Smooth muscle cell (in vitro differentiated cells): Measurements from ENCODE around the gene AARS2. TPM values are rescaled to one million over a fixed set of nuclear protein-coding genes. Genes with fewer than 3 reads are reported as not detected.

Experiments
- DNase-seq: peaks from one replicate; lab custom pipeline; 2025; ENCODE audit not compliant: unreplicated experiment; lab: John Stamatoyannopoulos, UW
- H2AFZ ChIP-seq: fragments of 200-600 bp; sonication (generic); 2 replicates; pipeline ENCODE4 v1.6.0; 2016; ENCODE audit warnings: antibody characterized with exemption, low read depth, mild to moderate bottlenecking
- H3F3A ChIP-seq: fragments of 200-600 bp; sonication (generic); 2 replicates; pipeline ENCODE4 v1.6.0; 2017; ENCODE audit warnings: antibody characterized with exemption, low read depth
- H3K27ac ChIP-seq: fragments of 200-600 bp; sonication (generic); 2 replicates; pipeline ENCODE4 v1.5.1; 2016; ENCODE audit warnings: low read depth, mild to moderate bottlenecking
- H3K27me3 ChIP-seq: fragments of 200-600 bp; sonication (generic); 2 replicates; pipeline ENCODE4 v1.6.1; 2016; ENCODE audit warnings: low read depth, mild to moderate bottlenecking
- H3K36me3 ChIP-seq: fragments of 200-600 bp; sonication (generic); 2 replicates; pipeline ENCODE4 v1.5.1; 2016; ENCODE audit warnings: low read depth
- H3K4me1 ChIP-seq: fragments of 200-600 bp; sonication (generic); 2 replicates; pipeline ENCODE4 v1.5.1; 2016; ENCODE audit warnings: low read depth
- H3K4me2 ChIP-seq: fragments of 200-600 bp; sonication (generic); 2 replicates; pipeline ENCODE4 v1.6.0; 2016; ENCODE audit warnings: mild to moderate bottlenecking
- H3K4me3 ChIP-seq: fragments of 200-600 bp; sonication (generic); 2 replicates; pipeline ENCODE4 v1.5.1; 2016; ENCODE audit warnings: mild to moderate bottlenecking
- H3K79me2 ChIP-seq: fragments of 200-600 bp; sonication (generic); 2 replicates; pipeline ENCODE4 v1.6.0; 2016; ENCODE audit warnings: low read depth, mild to moderate bottlenecking
- H3K9ac ChIP-seq: fragments of 200-600 bp; sonication (generic); 2 replicates; pipeline ENCODE4 v1.6.0; 2016; ENCODE audit warnings: low read depth
- H3K9me3 ChIP-seq: fragments of 200-600 bp; sonication (generic); replicated peaks from 2 replicates; pipeline ENCODE4 v1.5.1; 2016; ENCODE audit warnings: low read depth
- H4K20me1 ChIP-seq: fragments of 200-600 bp; sonication (generic); 2 replicates; pipeline ENCODE4 v1.6.0; 2016; ENCODE audit warnings: low read depth
- CTCF ChIP-seq: fragments of 200-600 bp; sonication (generic); IDR thresholded peaks from 2 replicates; pipeline ENCODE4 v1.5.1; 2017; ENCODE audit warnings: borderline replicate concordance, mild to moderate bottlenecking, antibody characterized with exemption; ENCODE audit not compliant: insufficient read depth, poor library complexity, severe bottlenecking
- WGBS: methylation state at CpG from one replicate; pipeline ENCODE4 v1.1.7; 2016; ENCODE audit warnings: low lambda C conversion rate; 5-methylcytosine and 5-hydroxymethylcytosine counted together
- polyA plus RNA-seq: library from polyadenylated mRNA; unstranded; fragments of >200 nt; fragmentation: Nextera tagmentation; extraction: Ambion mirVana; gene quantifications from 2 replicates; pipeline ENCODE4 v1.2.1, GENCODE V29; 2016
- total RNA-seq: library from RNA; depleted of rRNA; stranded (reverse); fragments of >200 nt; gene quantifications from 2 replicates; pipeline ENCODE4 v1.2.3, GENCODE V29; 2014

AARS2 gene
- total and polyA plus RNA-seq, 2 experiments from 2014 or later, result 7.5 to 15.1 TPM

DNA sequence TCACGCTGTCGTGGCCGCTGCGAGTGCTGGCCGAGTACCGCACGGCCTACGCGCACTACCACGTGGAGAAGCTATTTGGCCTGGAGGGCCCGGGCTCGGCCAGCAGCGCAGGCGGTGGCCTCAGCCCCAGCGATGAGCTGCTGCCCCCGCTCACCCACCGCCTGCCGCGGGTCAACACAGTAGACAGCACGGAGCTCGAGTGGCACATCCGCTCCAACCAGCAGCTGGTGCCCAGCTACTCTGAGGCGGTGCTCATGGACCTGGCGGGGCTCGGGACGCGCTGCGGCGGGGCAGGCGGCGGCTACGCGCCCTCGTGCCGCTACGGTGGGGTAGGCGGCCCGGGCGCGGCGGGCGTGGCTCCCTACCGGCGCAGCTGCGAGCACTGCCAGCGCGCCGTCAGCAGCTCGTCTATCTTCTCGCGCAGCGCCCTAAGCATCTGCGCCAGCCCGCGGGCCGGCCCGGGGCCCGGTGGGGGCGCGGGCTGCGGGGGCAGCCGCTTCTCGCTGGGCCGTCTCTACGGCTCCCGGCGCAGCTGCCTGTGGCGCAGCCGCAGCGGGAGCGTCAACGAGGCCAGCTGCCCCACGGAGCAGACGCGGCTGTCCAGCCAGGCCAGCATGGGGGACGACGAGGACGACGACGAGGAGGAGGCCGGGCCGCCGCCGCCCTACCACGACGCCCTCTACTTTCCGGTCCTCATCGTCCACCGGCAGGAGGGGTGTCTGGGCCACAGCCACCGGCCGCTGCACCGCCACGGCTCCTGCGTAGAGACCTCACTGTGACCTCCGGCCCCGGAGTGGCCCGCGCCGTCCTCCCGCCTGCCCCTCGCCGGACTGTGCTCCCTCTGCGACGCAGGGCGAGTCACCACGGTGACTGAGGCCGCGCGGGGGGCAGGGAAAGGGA lies 37.1 kb downstream of the AARS2 start:
- H3K9me3 ChIP-seq, result no peaks in the 10 kb centered on the region
- no peaks in the 10 kb centered on the region for H3K79me2 ChIP-seq
- 49% methylated on average over 89 of the region's 109 CpGs for WGBS
- H3K4me2 ChIP-seq, result peak overlapping the region; percentile 61
- H4K20me1 ChIP-seq, result no peaks in the 10 kb centered on the region
- DNase-seq, result no peak
- no peaks in the 10 kb centered on the region for H3F3A ChIP-seq
- no peak for TF ChIP-seq CTCF
- no peaks in the 10 kb centered on the region for H3K4me1 ChIP-seq
- H3K27ac ChIP-seq, result no peak overlapping the region
- no peak overlapping the region for H3K9ac ChIP-seq
- H2AFZ ChIP-seq, result no peak overlapping the region
- H3K4me3 ChIP-seq, result no peak overlapping the region
- H3K36me3 ChIP-seq, result no peaks in the 10 kb centered on the region
- peaks cover 75% of the 10 kb centered on the region for H3K27me3 ChIP-seq

- DNase-seq, result no peak
- Histone ChIP-seq H3K9me3 (no peaks in the 10 kb centered on the region), H3F3A (no peaks in the 10 kb centered on the region), H3K27me3 (peaks cover 73% of the 10 kb centered on the region), H3K4me2 (no peak overlapping the region), H3K4me1 (no peaks in the 10 kb centered on the region), H2AFZ (no peak overlapping the region), H3K36me3 (no peaks in the 10 kb centered on the region), H3K9ac (no peak overlapping the region), H3K79me2 (no peaks in the 10 kb centered on the region), H3K27ac (no peak overlapping the region), H4K20me1 (no peaks in the 10 kb centered on the region), H3K4me3 (no peak overlapping the region)
- TF ChIP-seq CTCF, result no peak
- WGBS, result 95% methylated on average over 59 of the region's 59 CpGs
These were observed 37.8 kb downstream of the AARS2 start for GRCh38 chr6:44275271-44275748.

DNA sequence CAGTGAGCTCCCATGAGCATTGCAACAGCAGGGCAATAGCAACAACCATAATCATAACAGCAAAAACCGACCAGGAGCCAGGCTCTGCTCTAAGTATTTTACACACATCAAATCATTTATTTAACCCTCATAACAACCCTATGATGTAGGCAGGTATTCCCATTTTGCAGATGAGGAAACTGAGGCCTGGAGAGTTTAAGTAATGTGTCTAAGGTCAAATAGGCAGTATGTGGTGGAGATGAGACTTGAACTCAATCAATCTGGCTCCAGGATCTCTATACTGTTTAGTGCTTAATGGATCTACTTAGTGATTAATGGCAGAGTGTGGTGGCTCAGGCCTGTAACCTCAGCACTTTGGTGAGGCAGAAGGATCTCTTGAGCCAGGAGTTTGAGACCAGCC lies 39.5 kb downstream of the AARS2 start:
- Histone ChIP-seq H3K79me2 (no peaks in the 10 kb centered on the region), H4K20me1 (no peaks in the 10 kb centered on the region), H3K27me3 (peaks cover 85% of the 10 kb centered on the region), H3K9ac (no peak overlapping the region), H3K4me2 (no peak overlapping the region), H3K36me3 (no peaks in the 10 kb centered on the region), H3F3A (no peaks in the 10 kb centered on the region), H3K27ac (no peak overlapping the region), H2AFZ (no peak overlapping the region), H3K9me3 (no peaks in the 10 kb centered on the region), H3K4me3 (no peak overlapping the region), H3K4me1 (peaks cover under 1% of the 10 kb centered on the region)
- no peak for TF ChIP-seq CTCF
- WGBS, result 71% methylated on average over 1 of the region's 1 CpG
- no peak for DNase-seq
